Astrocyte of the hippocampus (primary cell): ENCODE results near the gene USP6.
"Not testable (repeated sequence)": the region's sequence is repeated elsewhere in the genome, so short reads cannot be mapped to it uniquely, and the experiment has no call there.

Experiments used
- DNase-seq: peaks from one replicate; pipeline ENCODE4 v3.0.0; 2011; ENCODE audit warnings: low read depth, low spot score

USP6 gene

GRCh38 chr17:5121186-5121841, 5.5 kb downstream of the USP6 start:
- DNase-seq: no peak

GRCh38 chr17:5122056-5122455, 6.2 kb downstream of the USP6 start:
- DNase-seq: not testable (repeated sequence)

- peak; percentile 36 for DNase-seq
These were observed 6.9 kb downstream of the USP6 start for GRCh38 chr17:5122586-5123342.

GRCh38 chr17:5123343-5124124, 7.7 kb downstream of the USP6 start:
- DNase-seq: no peak

GRCh38 chr17:5124125-5124760, 8.4 kb downstream of the USP6 start:
- DNase-seq: not testable (repeated sequence)

- DNase-seq: not testable (repeated sequence)
These were observed 9.1 kb downstream of the USP6 start for GRCh38 chr17:5124896-5125295.

- no peak for DNase-seq
These were observed 11.1 kb downstream of the USP6 start for GRCh38 chr17:5126719-5127488.

- DNase-seq: no peak
These were observed 12.1 kb downstream of the USP6 start for GRCh38 chr17:5127910-5128309.

- not testable (repeated sequence) for DNase-seq
These were observed 12.6 kb downstream of the USP6 start for GRCh38 chr17:5128387-5128786.

GRCh38 chr17:5128905-5129535, 13.2 kb downstream of the USP6 start:
- no peak for DNase-seq

- DNase-seq: not testable (repeated sequence)
These were observed 13.9 kb downstream of the USP6 start for GRCh38 chr17:5129770-5130169.

- DNase-seq: not testable (repeated sequence)
These were observed 14.4 kb downstream of the USP6 start for GRCh38 chr17:5130261-5130660.

GRCh38 chr17:5130687-5131086, 14.9 kb downstream of the USP6 start:
- DNase-seq: not testable (repeated sequence)

GRCh38 chr17:5131146-5131715, 15.4 kb downstream of the USP6 start:
- no peak for DNase-seq

GRCh38 chr17:5131799-5132502, 16.1 kb downstream of the USP6 start:
- not testable (repeated sequence) for DNase-seq

- not testable (repeated sequence) for DNase-seq
These were observed 16.8 kb downstream of the USP6 start for GRCh38 chr17:5132503-5133225.

- DNase-seq: no peak
These were observed 17.5 kb downstream of the USP6 start for GRCh38 chr17:5133311-5133710.

GRCh38 chr17:5133961-5134360, 18.1 kb downstream of the USP6 start:
- DNase-seq: not testable (repeated sequence)

GRCh38 chr17:5134571-5134970, 18.7 kb downstream of the USP6 start:
- not testable (repeated sequence) for DNase-seq
